Lower lobe of right lung (tissue), 2 donors: ENCODE results near the gene VPS26A. TPM values are rescaled to one million over a fixed set of nuclear protein-coding genes. Genes with fewer than 3 reads are reported as not detected.

Experiments
- ATAC-seq, 2 donors: fragments of 200-7000 bp; cut with Tn5 transposase; one replicate each; pipeline ENCODE4 v1.9.1; 2020 to 2022; ENCODE audit warnings: mild to moderate bottlenecking in 2 of 2, moderate library complexity in 2 of 2
- DNase-seq: peaks from one replicate; pipeline ENCODE4 v3.0.0-alpha.2; 2020
- H3K27ac ChIP-seq: fragments of 200-600 bp; one replicate; pipeline ENCODE4 v1.8.0; 2022
- H3K27me3 ChIP-seq: fragments of 200-600 bp; one replicate; pipeline ENCODE4 v1.8.0; 2022; ENCODE audit warnings: low read depth
- H3K36me3 ChIP-seq: fragments of 200-600 bp; one replicate; pipeline ENCODE4 v1.8.0; 2022; ENCODE audit warnings: mild to moderate bottlenecking
- H3K4me1 ChIP-seq: fragments of 200-600 bp; one replicate; pipeline ENCODE4 v1.8.0; 2022
- H3K4me3 ChIP-seq: fragments of 200-600 bp; one replicate; pipeline ENCODE4 v1.8.0; 2022; ENCODE audit warnings: mild to moderate bottlenecking
- H3K9me3 ChIP-seq: fragments of 200-600 bp; one replicate; pipeline ENCODE4 v1.8.0; 2022
- CTCF ChIP-seq: fragments of 200-600 bp; IDR thresholded peaks from one replicate; pipeline ENCODE4 v1.8.0; 2022; ENCODE audit warnings: antibody characterized with exemption, mild to moderate bottlenecking
- intact Hi-C: fragments of 100-400 bp; cut with DNase I; formaldehyde crosslinking; loops from one replicate; pipeline ENCODE4 v1.11.0; 2022
- total RNA-seq: library from RNA; stranded (reverse); fragmentation: NEBNext Ultra II Directional; extraction: Animal tissue kit (Norgen Biotek cat#: 25700); gene quantifications from one replicate; pipeline ENCODE4 v1.2.1, GENCODE V29; 2021
- donor health status: DM: no; HTN: yes; CAD: no; lungs with severe emphysema.

The VPS26A gene
- total RNA-seq, 1 donor from 2014 or later: 51.2 TPM

DNA sequence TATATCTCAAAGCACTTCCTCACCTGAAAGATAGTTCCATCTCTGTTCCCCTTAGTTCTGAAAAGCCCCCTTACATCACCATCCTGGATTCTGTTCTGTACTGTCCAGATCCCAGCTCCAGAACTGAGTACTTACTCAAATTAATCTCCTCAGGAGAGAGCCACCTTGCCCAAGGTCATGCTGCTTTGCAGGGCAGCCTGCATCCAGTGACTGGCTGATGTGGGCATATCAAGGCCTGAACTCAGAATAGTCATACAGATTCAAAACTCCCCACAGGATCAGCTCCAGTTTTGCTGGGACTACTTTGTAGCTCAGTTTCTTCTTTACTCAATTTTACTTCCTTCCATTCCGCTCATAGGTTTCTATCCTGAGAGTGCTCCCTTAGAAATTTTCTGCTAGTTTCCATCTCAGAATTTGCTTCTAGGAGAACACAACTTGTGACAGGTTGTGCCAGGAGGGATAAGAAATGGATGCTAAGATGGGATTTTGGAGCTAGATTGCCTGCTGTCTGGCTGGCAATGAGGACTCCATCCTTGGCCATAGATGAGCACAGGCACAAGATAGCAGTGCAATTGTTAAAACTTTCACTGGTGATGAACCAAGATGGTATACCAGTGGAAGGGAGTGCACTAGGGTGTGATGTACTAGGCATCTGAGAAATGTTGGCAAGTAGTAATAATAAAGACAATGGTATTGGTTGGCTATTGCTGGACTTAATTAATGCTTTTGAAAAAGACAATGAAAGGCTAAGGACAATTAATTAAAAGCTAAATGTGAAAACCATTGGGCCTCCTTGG, 18.8 kb upstream of the VPS26A start:
- Histone ChIP-seq H3K27me3 (no peaks in the 10 kb centered on the region), H3K4me1 (peaks cover 26% of the 10 kb centered on the region), H3K9me3 (no peaks in the 10 kb centered on the region), H3K27ac (no peak overlapping the region), H3K36me3 (peaks cover 34% of the 10 kb centered on the region), H3K4me3 (no peak overlapping the region)
- no peak for ATAC-seq
- no peak for TF ChIP-seq CTCF
- intact Hi-C loops: no loop called here
- DNase-seq: no peak

GRCh38 chr10:69107176-69107490, 16.8 kb upstream of the VPS26A start:
- Histone ChIP-seq H3K4me1 (peaks cover 8% of the 10 kb centered on the region), H3K9me3 (no peaks in the 10 kb centered on the region), H3K36me3 (peaks cover 22% of the 10 kb centered on the region), H3K4me3 (no peak overlapping the region), H3K27me3 (no peaks in the 10 kb centered on the region), H3K27ac (no peak overlapping the region)
- ATAC-seq (no peak), DNase-seq (no peak)
- TF ChIP-seq CTCF: no peak
- intact Hi-C loops: no loop called here

- H3K9me3 ChIP-seq: no peaks in the 10 kb centered on the region
- H3K27ac ChIP-seq: no peak overlapping the region
- ATAC-seq (peak in 1 of 2 donors; percentile 31), DNase-seq (no peak)
- H3K36me3 ChIP-seq: peaks cover 21% of the 10 kb centered on the region
- no peak overlapping the region for H3K4me3 ChIP-seq
- intact Hi-C loops: no loop called here
- H3K27me3 ChIP-seq: no peaks in the 10 kb centered on the region
- no peak for TF ChIP-seq CTCF
- peaks cover 2% of the 10 kb centered on the region for H3K4me1 ChIP-seq
Measured at GRCh38 chr10:69107699-69108098, 16.3 kb upstream of the VPS26A start.

GRCh38 chr10:69119896-69120295, 4.1 kb upstream of the VPS26A start:
- Histone ChIP-seq H3K9me3 (no peaks in the 10 kb centered on the region), H3K4me1 (peaks cover 10% of the 10 kb centered on the region), H3K36me3 (no peaks in the 10 kb centered on the region), H3K27me3 (no peaks in the 10 kb centered on the region), H3K27ac (no peak overlapping the region), H3K4me3 (no peak overlapping the region)
- DNase-seq (no peak), ATAC-seq (no peak)
- intact Hi-C loops: no loop called here
- TF ChIP-seq CTCF: no peak

DNA sequence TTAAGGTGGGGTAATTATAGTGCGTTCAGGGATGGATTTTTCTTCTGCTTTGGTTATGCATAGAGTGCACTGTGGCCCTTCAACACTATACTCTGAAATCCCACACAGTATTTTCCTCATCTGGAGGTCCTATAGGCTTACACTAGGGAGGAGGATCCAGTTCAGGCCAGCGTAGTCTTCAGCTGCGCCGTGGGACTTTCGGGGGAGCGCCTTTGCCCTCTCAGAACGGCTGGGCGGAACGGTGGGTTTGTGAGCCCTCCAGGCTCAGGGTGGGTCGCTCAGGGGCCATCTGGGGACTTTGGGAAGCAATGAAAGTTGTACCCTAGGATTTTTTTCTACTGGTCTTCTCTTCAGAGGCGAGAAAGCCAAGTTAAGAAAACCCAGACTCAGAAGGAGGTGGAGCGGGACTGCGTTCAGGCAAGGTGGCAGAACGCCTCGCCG, 652 bp upstream of the VPS26A start:
- no peak for TF ChIP-seq CTCF
- ATAC-seq (peak; percentile 70 to 73), DNase-seq (no peak)
- Histone ChIP-seq H3K36me3 (no peaks in the 10 kb centered on the region), H3K27ac (peak overlapping the region; percentile 98), H3K27me3 (no peaks in the 10 kb centered on the region), H3K4me1 (peaks cover 28% of the 10 kb centered on the region), H3K4me3 (peak overlapping the region; percentile 93), H3K9me3 (no peaks in the 10 kb centered on the region)
- intact Hi-C loops: no loop called here
